ENCODE results near the gene CR2. TPM values are rescaled to one million over a fixed set of nuclear protein-coding genes. Genes with fewer than 3 reads are reported as not detected.
A peak's percentile ranks its signal among the peaks of the same experiment; 100 is the strongest.
"Not testable (repeated sequence)": the region's sequence is repeated elsewhere in the genome, so short reads cannot be mapped to it uniquely, and the experiment has no call there.

CR2 gene
- polyA plus RNA-seq, 1 of the 3 experiments (the other 2 are of a cell fraction), result not detected

- WGBS (ENCODE audit: low lambda C conversion rate), result 6% methylated on average over 1 of the region's 1 CpG
- POLR2A ChIA-PET, result no interaction called here
- no peak overlapping the region for H3K9ac ChIP-seq
- H4K20me1 ChIP-seq (ENCODE audit: insufficient read depth), result no peaks in the 10 kb centered on the region; the same call in 1 of the 2 replicates
- H3K9me2 ChIP-seq, result no peaks in the 10 kb centered on the region
- H3F3A ChIP-seq (replicated peaks; ENCODE audit: insufficient read depth), result no peaks in the 10 kb centered on the region
- H3K27ac ChIP-seq (ENCODE audit: low read depth in 2 of 2, low read length in 1 of 2), result no peak overlapping the region
- H3K27me3 ChIP-seq (ENCODE audit: insufficient read depth), result peaks cover 37% of the 10 kb centered on the region
- no peak for DNase-seq
- H3K79me2 ChIP-seq (ENCODE audit: insufficient read depth), result no peaks in the 10 kb centered on the region
- no peaks in the 10 kb centered on the region for H3K36me3 ChIP-seq (replicated peaks in 1 of 2; ENCODE audit: control insufficient read depth in 1 of 2, insufficient read depth in 2 of 2, low read length in 1 of 2)
- CTCF ChIA-PET, result no interaction called here
- no peaks in the 10 kb centered on the region for H3K9me3 ChIP-seq
- no peak overlapping the region for H2AFZ ChIP-seq (ENCODE audit: low read depth)
- no peaks in the 10 kb centered on the region for H3K4me1 ChIP-seq (ENCODE audit: control insufficient read depth in 1 of 2, insufficient read depth in 2 of 2, low read depth in 1 of 2, low read length in 1 of 2)
- H3K4me3 ChIP-seq (ENCODE audit: low read depth in 2 of 2, low read length in 1 of 2), result no peak overlapping the region
- H3K4me2 ChIP-seq, result no peak overlapping the region
- TF ChIP-seq ZBTB33 (IDR thresholded peaks at IDR 0.05; ENCODE audit: borderline replicate concordance, low read depth) (no peak), GABPA (IDR thresholded peaks at IDR 0.05; ENCODE audit: low read depth) (no peak), FOSL2 (IDR thresholded peaks at IDR 0.05; ENCODE audit: borderline replicate concordance, low read depth) (no peak), EZH2phosphoT487 (IDR thresholded peaks at IDR 0.05; ENCODE audit: borderline replicate concordance, low read depth) (no peak), FOXM1 (IDR thresholded peaks at IDR 0.05; ENCODE audit: low read depth) (no peak)
These were observed 40.0 kb downstream of the CR2 start for GRCh38 chr1:207494171-207494570.

GRCh38 chr1:207495281-207495680 is 41.2 kb downstream of the CR2 start:
- H4K20me1 ChIP-seq (ENCODE audit: insufficient read depth); H3K4me2 ChIP-seq; H3K9me3 ChIP-seq; H3K79me2 ChIP-seq (ENCODE audit: insufficient read depth); H3F3A ChIP-seq (replicated peaks; ENCODE audit: insufficient read depth); CTCF ChIA-PET; H2AFZ ChIP-seq (ENCODE audit: low read depth); H3K9me2 ChIP-seq; H3K9ac ChIP-seq; POLR2A ChIA-PET; H3K4me3 ChIP-seq (ENCODE audit: low read depth in 2 of 2, low read length in 1 of 2); DNase-seq; H3K4me1 ChIP-seq (ENCODE audit: control insufficient read depth in 1 of 2, insufficient read depth in 2 of 2, low read depth in 1 of 2, low read length in 1 of 2); H3K36me3 ChIP-seq (replicated peaks in 1 of 2; ENCODE audit: control insufficient read depth in 1 of 2, insufficient read depth in 2 of 2, low read length in 1 of 2); H3K27ac ChIP-seq (ENCODE audit: low read depth in 2 of 2, low read length in 1 of 2): not testable (repeated sequence)
- 31% methylated on average over 8 of the region's 8 CpGs for whole genome bisulfite sequencing (ENCODE audit: low lambda C conversion rate)
- peaks cover 37% of the 10 kb centered on the region for H3K27me3 ChIP-seq (ENCODE audit: insufficient read depth)

- POLR2A ChIA-PET, result no interaction called here
- CTCF ChIA-PET, result interaction anchor here (1.0 kb wide), 1 partner anchor 300 kb away, joined by 3 read pairs; no protein-coding TSS in a partner anchor
- 9% methylated on average over 37 of the region's 68 CpGs for WGBS (ENCODE audit: low lambda C conversion rate)
- no peak within 1 kb of the TSS for H3K4me2 ChIP-seq
- H3K27me3 ChIP-seq (ENCODE audit: insufficient read depth), result peaks cover 37% of the 10 kb centered on the region
- no peak within 1 kb of the TSS for H3K27ac ChIP-seq (ENCODE audit: low read depth in 2 of 2, low read length in 1 of 2)
- no peaks in the 10 kb centered on the region for H4K20me1 ChIP-seq (ENCODE audit: insufficient read depth)
- no peak within 1 kb of the TSS for H2AFZ ChIP-seq (ENCODE audit: low read depth)
- H3K79me2 ChIP-seq (ENCODE audit: insufficient read depth), result no peaks in the 10 kb centered on the region
- no peak within 1 kb of the TSS for H3K4me3 ChIP-seq (ENCODE audit: low read depth in 2 of 2, low read length in 1 of 2)
- no peak within 1 kb of the TSS for H3K9ac ChIP-seq
- H3F3A ChIP-seq (replicated peaks; ENCODE audit: insufficient read depth), result no peaks in the 10 kb centered on the region
- H3K9me2 ChIP-seq, result no peaks in the 10 kb centered on the region
- no peaks in the 10 kb centered on the region for H3K9me3 ChIP-seq
- no peaks in the 10 kb centered on the region for H3K4me1 ChIP-seq (ENCODE audit: control insufficient read depth in 1 of 2, insufficient read depth in 2 of 2, low read depth in 1 of 2, low read length in 1 of 2)
- no peaks in the 10 kb centered on the region for H3K36me3 ChIP-seq (replicated peaks in 1 of 2; ENCODE audit: control insufficient read depth in 1 of 2, insufficient read depth in 2 of 2, low read length in 1 of 2)
- peak; percentile 12 for DNase-seq
- TF ChIP-seq FOXM1 (IDR thresholded peaks at IDR 0.05; ENCODE audit: low read depth) (no peak), YY1 (IDR thresholded peaks at IDR 0.05; ENCODE audit: low read depth) (no peak), TEAD4 (IDR thresholded peaks at IDR 0.05; ENCODE audit: borderline replicate concordance, insufficient read depth) (no peak), NRF1 (IDR thresholded peaks at IDR 0.05; ENCODE audit: low read depth, low read length) (no peak), EZH2phosphoT487 (IDR thresholded peaks at IDR 0.05; ENCODE audit: borderline replicate concordance, low read depth) (no peak), TCF12 (IDR thresholded peaks at IDR 0.05) (no peak), PBX3 (IDR thresholded peaks at IDR 0.05) (no peak), TAF1 (IDR thresholded peaks at IDR 0.05; ENCODE audit: borderline replicate concordance, low read depth, low read length) (no peak), NFIC (IDR thresholded peaks at IDR 0.05; ENCODE audit: borderline replicate concordance) (no peak), GATA2 (CRISPR knock-in tag; IDR thresholded peaks at IDR 0.05) (no peak), MXI1 (IDR thresholded peaks at IDR 0.05; ENCODE audit: low read depth, low read length) (no peak)
These were observed 42.0 kb downstream of the CR2 start, which contains the start of gene CR1 for GRCh38 chr1:207495801-207496792. Gene CR1 (plus strand): TSS chr1:207496157. CDS start chr1:207496268, 111 bp downstream.

All from SK-N-SH (cell line).